ENCODE data around the gene PGBD5.

Gene PGBD5

DNA sequence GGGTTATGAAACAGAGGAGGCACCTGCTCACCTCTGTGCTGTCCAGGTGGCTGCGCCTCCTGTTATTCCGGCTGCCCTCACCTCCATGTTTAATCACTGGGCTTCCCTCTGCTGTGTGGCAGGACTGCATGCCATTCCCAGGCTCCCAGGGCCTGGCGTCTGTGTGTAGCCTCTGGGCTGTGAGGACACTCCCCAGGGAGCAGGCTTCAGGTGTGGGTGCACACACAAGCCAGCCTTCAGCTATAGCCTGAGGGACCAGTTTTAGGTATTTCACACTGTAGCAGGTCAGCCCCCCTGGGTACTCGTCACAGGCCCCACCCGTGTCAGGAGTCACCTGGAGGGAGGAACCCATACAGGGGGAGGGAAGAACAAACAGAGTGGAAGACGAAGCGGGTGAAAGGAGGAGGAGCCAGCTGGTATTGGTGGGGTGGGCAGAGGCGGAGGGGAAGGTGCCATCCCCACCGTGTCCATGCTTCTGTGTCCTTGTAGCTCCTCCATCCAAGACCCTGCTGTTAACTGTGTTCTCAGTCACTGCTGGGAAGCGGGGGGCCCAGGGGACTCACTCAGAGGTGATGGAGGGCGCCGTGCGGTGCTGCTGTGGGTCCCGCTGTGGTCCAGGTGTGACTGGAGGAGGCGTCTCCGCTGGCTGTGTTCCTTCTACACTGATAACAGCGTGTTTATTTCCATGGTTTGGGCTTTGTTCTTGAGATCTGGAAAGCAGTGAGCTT lies 158.6 kb downstream of the PGBD5 start (continued):
- no peak for TF ChIP-seq CSDC2 (CRISPR knock-in tag; IDR thresholded peaks at IDR 0.05)
- no peak for TF ChIP-seq GLIS3 (CRISPR knock-in tag; IDR thresholded peaks at IDR 0.05)
- TF ChIP-seq ZC3H10 (CRISPR knock-in tag; IDR thresholded peaks at IDR 0.05): no peak
- TF ChIP-seq, protein P1, sequence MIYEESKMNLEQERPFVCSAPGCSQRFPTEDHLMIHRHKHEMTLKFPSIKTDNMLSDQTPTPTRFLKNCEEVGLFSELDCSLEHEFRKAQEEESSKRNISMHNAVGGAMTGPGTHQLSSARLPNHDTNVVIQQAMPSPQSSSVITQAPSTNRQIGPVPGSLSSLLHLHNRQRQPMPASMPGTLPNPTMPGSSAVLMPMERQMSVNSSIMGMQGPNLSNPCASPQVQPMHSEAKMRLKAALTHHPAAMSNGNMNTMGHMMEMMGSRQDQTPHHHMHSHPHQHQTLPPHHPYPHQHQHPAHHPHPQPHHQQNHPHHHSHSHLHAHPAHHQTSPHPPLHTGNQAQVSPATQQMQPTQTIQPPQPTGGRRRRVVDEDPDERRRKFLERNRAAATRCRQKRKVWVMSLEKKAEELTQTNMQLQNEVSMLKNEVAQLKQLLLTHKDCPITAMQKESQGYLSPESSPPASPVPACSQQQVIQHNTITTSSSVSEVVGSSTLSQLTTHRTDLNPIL (CRISPR knock-in tag; IDR thresholded peaks at IDR 0.05; ENCODE audit: low read depth): no peak

DNA sequence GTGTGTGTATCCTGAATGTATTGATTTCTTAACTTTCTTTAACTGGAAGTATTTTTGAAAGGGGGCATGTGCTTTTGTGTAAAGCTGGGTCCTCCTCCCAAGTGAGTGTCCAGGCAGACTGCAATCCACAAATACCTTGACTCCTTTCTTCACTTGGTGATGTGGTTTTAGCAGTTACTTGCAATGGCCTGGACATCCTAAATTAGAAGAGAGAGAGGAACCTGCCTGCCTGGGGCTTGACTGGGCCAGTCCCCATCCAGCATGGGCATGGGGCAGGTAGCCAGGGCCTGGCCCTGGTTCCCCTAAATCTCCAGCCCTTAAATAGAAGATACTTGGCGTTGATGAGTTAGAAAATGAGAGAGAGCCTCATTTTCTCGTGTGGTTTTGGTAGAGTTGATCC lies 159.7 kb downstream of the PGBD5 start:
- ATAC-seq: no peak
- no peak for TF ChIP-seq ESRRG (CRISPR knock-in tag; IDR thresholded peaks at IDR 0.05)
- TF ChIP-seq CSDC2 (CRISPR knock-in tag; IDR thresholded peaks at IDR 0.05): no peak
- no peak for TF ChIP-seq TCF4 (CRISPR knock-in tag; IDR thresholded peaks at IDR 0.05; ENCODE audit: borderline replicate concordance)
- TF ChIP-seq, protein P2, sequence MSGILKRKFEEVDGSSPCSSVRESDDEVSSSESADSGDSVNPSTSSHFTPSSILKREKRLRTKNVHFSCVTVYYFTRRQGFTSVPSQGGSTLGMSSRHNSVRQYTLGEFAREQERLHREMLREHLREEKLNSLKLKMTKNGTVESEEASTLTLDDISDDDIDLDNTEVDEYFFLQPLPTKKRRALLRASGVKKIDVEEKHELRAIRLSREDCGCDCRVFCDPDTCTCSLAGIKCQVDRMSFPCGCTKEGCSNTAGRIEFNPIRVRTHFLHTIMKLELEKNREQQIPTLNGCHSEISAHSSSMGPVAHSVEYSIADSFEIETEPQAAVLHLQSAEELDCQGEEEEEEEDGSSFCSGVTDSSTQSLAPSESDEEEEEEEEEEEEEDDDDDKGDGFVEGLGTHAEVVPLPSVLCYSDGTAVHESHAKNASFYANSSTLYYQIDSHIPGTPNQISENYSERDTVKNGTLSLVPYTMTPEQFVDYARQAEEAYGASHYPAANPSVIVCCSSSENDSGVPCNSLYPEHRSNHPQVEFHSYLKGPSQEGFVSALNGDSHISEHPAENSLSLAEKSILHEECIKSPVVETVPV (CRISPR knock-in tag; IDR thresholded peaks at IDR 0.05): no peak
- no peak for TF ChIP-seq ARNTL (CRISPR knock-in tag; IDR thresholded peaks at IDR 0.05; ENCODE audit: borderline replicate concordance, low read depth)
- TF ChIP-seq, protein P3, sequence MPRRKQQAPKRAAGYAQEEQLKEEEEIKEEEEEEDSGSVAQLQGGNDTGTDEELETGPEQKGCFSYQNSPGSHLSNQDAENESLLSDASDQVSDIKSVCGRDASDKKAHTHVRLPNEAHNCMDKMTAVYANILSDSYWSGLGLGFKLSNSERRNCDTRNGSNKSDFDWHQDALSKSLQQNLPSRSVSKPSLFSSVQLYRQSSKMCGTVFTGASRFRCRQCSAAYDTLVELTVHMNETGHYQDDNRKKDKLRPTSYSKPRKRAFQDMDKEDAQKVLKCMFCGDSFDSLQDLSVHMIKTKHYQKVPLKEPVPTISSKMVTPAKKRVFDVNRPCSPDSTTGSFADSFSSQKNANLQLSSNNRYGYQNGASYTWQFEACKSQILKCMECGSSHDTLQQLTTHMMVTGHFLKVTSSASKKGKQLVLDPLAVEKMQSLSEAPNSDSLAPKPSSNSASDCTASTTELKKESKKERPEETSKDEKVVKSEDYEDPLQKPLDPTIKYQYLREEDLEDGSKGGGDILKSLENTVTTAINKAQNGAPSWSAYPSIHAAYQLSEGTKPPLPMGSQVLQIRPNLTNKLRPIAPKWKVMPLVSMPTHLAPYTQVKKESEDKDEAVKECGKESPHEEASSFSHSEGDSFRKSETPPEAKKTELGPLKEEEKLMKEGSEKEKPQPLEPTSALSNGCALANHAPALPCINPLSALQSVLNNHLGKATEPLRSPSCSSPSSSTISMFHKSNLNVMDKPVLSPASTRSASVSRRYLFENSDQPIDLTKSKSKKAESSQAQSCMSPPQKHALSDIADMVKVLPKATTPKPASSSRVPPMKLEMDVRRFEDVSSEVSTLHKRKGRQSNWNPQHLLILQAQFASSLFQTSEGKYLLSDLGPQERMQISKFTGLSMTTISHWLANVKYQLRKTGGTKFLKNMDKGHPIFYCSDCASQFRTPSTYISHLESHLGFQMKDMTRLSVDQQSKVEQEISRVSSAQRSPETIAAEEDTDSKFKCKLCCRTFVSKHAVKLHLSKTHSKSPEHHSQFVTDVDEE (CRISPR knock-in tag; IDR thresholded peaks at IDR 0.05): no peak
- no peak for TF ChIP-seq ZNF565 (CRISPR knock-in tag; conservative IDR thresholded peaks at IDR 0.05; ENCODE audit: low read depth)
- no peak for TF ChIP-seq ZFP3 (CRISPR knock-in tag; IDR thresholded peaks at IDR 0.05)
- no peak for TF ChIP-seq ISL1 (CRISPR knock-in tag; IDR thresholded peaks at IDR 0.05)
- no peak for TF ChIP-seq ZNF70 (CRISPR knock-in tag; IDR thresholded peaks at IDR 0.05)
- TF ChIP-seq BACH2 (CRISPR knock-in tag; IDR thresholded peaks at IDR 0.05; ENCODE audit: borderline replicate concordance): no peak
- TF ChIP-seq, protein P1 (CRISPR knock-in tag; IDR thresholded peaks at IDR 0.05; ENCODE audit: low read depth): no peak
- TF ChIP-seq ZC3H10 (CRISPR knock-in tag; IDR thresholded peaks at IDR 0.05): no peak
- no peak for TF ChIP-seq RARB (CRISPR knock-in tag; IDR thresholded peaks at IDR 0.05)
- TF ChIP-seq ZNF8 (CRISPR knock-in tag; IDR thresholded peaks at IDR 0.05): no peak
- TF ChIP-seq OSR1 (CRISPR knock-in tag; IDR thresholded peaks at IDR 0.05): no peak
- TF ChIP-seq, protein P4, sequence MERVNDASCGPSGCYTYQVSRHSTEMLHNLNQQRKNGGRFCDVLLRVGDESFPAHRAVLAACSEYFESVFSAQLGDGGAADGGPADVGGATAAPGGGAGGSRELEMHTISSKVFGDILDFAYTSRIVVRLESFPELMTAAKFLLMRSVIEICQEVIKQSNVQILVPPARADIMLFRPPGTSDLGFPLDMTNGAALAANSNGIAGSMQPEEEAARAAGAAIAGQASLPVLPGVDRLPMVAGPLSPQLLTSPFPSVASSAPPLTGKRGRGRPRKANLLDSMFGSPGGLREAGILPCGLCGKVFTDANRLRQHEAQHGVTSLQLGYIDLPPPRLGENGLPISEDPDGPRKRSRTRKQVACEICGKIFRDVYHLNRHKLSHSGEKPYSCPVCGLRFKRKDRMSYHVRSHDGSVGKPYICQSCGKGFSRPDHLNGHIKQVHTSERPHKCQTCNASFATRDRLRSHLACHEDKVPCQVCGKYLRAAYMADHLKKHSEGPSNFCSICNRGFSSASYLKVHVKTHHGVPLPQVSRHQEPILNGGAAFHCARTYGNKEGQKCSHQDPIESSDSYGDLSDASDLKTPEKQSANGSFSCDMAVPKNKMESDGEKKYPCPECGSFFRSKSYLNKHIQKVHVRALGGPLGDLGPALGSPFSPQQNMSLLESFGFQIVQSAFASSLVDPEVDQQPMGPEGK (CRISPR knock-in tag; IDR thresholded peaks at IDR 0.05; ENCODE audit: borderline replicate concordance): no peak
- no peak for TF ChIP-seq PPARA (CRISPR knock-in tag; IDR thresholded peaks at IDR 0.05; ENCODE audit: borderline replicate concordance)

DNA sequence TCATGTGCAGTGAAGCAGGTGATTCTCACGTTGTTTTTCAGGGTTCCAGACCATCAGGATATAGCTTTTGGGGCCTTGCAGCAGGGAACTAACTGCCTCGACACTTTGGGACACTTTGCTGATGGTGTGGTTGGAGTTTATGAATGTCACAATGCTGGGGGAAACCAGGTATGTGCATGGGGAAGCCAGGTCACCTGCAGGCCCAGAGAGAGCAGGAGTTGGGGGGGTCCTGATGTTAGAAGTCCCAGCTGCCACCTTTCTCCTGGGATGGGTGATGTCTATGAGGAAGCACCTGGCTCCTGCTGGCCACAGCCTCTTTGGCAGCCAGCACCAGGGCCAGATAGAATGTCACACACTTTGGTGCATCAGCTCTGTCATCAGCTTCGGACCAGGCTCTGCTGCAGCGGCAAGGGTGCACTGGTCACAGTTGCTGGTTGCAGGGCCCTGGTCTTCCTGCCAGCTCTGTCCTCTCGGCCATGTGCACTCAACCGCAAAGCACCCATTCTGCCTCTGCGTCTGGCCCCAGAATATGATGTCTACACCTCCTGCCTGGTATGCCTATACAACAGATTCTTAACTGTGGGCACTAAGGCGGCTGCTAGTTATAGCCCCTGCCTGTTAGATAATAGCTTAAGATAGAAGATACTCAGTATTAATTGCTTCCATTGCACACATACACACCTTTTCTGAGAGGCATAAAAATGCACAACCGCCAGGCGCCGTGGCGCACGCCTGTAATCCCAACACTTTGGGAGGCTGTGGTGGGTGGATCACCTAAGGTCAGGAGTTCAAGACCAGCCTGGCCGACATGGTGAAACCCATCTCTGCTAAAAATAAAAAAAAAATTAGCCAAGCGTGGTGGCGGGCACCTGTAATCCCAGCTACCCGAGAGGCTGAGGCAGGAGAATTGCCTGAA lies 160.7 kb downstream of the PGBD5 start:
- TF ChIP-seq GLIS3 (CRISPR knock-in tag; IDR thresholded peaks at IDR 0.05): no peak
- TF ChIP-seq, protein P5, sequence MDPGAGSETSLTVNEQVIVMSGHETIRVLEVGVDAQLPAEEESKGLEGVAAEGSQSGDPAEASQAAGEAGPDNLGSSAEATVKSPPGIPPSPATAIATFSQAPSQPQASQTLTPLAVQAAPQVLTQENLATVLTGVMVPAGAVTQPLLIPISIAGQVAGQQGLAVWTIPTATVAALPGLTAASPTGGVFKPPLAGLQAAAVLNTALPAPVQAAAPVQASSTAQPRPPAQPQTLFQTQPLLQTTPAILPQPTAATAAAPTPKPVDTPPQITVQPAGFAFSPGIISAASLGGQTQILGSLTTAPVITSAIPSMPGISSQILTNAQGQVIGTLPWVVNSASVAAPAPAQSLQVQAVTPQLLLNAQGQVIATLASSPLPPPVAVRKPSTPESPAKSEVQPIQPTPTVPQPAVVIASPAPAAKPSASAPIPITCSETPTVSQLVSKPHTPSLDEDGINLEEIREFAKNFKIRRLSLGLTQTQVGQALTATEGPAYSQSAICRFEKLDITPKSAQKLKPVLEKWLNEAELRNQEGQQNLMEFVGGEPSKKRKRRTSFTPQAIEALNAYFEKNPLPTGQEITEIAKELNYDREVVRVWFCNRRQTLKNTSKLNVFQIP (CRISPR knock-in tag; IDR thresholded peaks at IDR 0.05; ENCODE audit: borderline replicate concordance, low read depth): no peak
- TF ChIP-seq BACH2 (CRISPR knock-in tag; IDR thresholded peaks at IDR 0.05; ENCODE audit: borderline replicate concordance): no peak
- no peak for TF ChIP-seq SNAI2 (CRISPR knock-in tag; IDR thresholded peaks at IDR 0.05)
- TF ChIP-seq ZFP30 (CRISPR knock-in tag; IDR thresholded peaks at IDR 0.05): no peak
- TF ChIP-seq TCF4 (CRISPR knock-in tag; IDR thresholded peaks at IDR 0.05; ENCODE audit: borderline replicate concordance): no peak
- TF ChIP-seq CSDC2 (CRISPR knock-in tag; IDR thresholded peaks at IDR 0.05): no peak
- TF ChIP-seq, protein P4 (CRISPR knock-in tag; IDR thresholded peaks at IDR 0.05; ENCODE audit: borderline replicate concordance): no peak
- TF ChIP-seq RARB (CRISPR knock-in tag; IDR thresholded peaks at IDR 0.05): no peak
- no peak for ATAC-seq

Measured in SK-N-SH treated with all-trans-retinoic acid at 6 μM for 48 hours (cell line).